DND-41 (cell line): Measurements from ENCODE around the gene TF.

ENCODE experiments used
- ATAC-seq: fragments of 200-7000 bp; cut with Tn5 transposase; 3 replicates; pipeline ENCODE4 v1.9.1; 2021; ENCODE audit warnings: low read depth; ENCODE audit not compliant: insufficient read depth
- DNase-seq: peaks from one replicate; pipeline ENCODE4 v3.0.0-alpha.2; 2020
- H2AFZ ChIP-seq: 2 replicates; pipeline ENCODE4 v1.6.0; 2012; ENCODE audit warnings: low read depth, low read length
- H3K27ac ChIP-seq: 2 replicates; pipeline ENCODE4 v1.5.1; 2012; ENCODE audit warnings: low read length, inconsistent platforms
- H3K27me3 ChIP-seq: fragments of 200-600 bp; sonication (generic); 2 replicates; pipeline ENCODE4 v1.6.0; 2012; ENCODE audit warnings: low read length, mild to moderate bottlenecking, inconsistent platforms; ENCODE audit not compliant: insufficient read depth, poor library complexity
- H3K36me3 ChIP-seq: 2 replicates; pipeline ENCODE4 v1.5.1; 2012; ENCODE audit warnings: low read length, inconsistent platforms; ENCODE audit not compliant: insufficient read depth
- H3K4me1 ChIP-seq: 2 replicates; pipeline ENCODE4 v1.5.1; 2012; ENCODE audit warnings: mild to moderate bottlenecking, low read length; ENCODE audit not compliant: insufficient read depth
- H3K4me2 ChIP-seq: 2 replicates; pipeline ENCODE4 v1.6.0; 2012; ENCODE audit warnings: mild to moderate bottlenecking, moderate library complexity, low read length, inconsistent platforms; ENCODE audit not compliant: insufficient read depth
- H3K4me3 ChIP-seq, 2 experiments: fragments of 200-600 bp in 1 of 2; shearing (Covaris generic) in 1 of 2; 2 replicates each; pipeline ENCODE4 v1.5.1; 2012 to 2016; ENCODE audit warnings: inconsistent platforms in 2 of 2, low read length in 2 of 2, mild to moderate bottlenecking in 2 of 2, low read depth in 1 of 2, moderate library complexity in 1 of 2
- H3K79me2 ChIP-seq: 2 replicates; pipeline ENCODE4 v1.6.0; 2012; ENCODE audit warnings: low read length, inconsistent platforms; ENCODE audit not compliant: insufficient read depth
- H3K9ac ChIP-seq: 2 replicates; pipeline ENCODE4 v1.6.0; 2012; ENCODE audit warnings: low read depth, mild to moderate bottlenecking, inconsistent platforms, low read length, moderate library complexity
- H3K9me3 ChIP-seq: 2 replicates; pipeline ENCODE4 v1.5.1; 2012; ENCODE audit warnings: low read length, moderate library complexity, mild to moderate bottlenecking, inconsistent platforms; ENCODE audit not compliant: insufficient read depth, severe bottlenecking
- H4K20me1 ChIP-seq: 2 replicates; pipeline ENCODE4 v1.6.0; 2012; ENCODE audit warnings: low read length; ENCODE audit not compliant: insufficient read depth
- CTCF ChIP-seq: IDR thresholded peaks from 2 replicates; pipeline ENCODE4 v1.5.1; 2012; ENCODE audit warnings: borderline replicate concordance, low read length, moderate library complexity, mild to moderate bottlenecking; ENCODE audit not compliant: poor library complexity, severe bottlenecking; ENCODE audit errors: extremely low read depth
- EZH2 ChIP-seq: IDR thresholded peaks from 3 replicates; pipeline ENCODE4 v1.6.1; 2012; ENCODE audit warnings: borderline replicate concordance, low read depth, mild to moderate bottlenecking, moderate library complexity, low read length, inconsistent platforms; ENCODE audit not compliant: severe bottlenecking

The TF gene

GRCh38 chr3:133754455-133754854 is 8.3 kb downstream of the TF start:
- H3K4me2 ChIP-seq, result no peak overlapping the region
- H3K27ac ChIP-seq, result no peak overlapping the region
- TF ChIP-seq CTCF, result no peak
- no peak for TF ChIP-seq EZH2
- H3K9ac ChIP-seq, result no peak overlapping the region
- H3K79me2 ChIP-seq, result no peaks in the 10 kb centered on the region
- no peaks in the 10 kb centered on the region for H3K36me3 ChIP-seq
- no peaks in the 10 kb centered on the region for H4K20me1 ChIP-seq
- no peaks in the 10 kb centered on the region for H3K9me3 ChIP-seq
- DNase-seq (no peak), ATAC-seq (no peak)
- no peaks in the 10 kb centered on the region for H3K4me1 ChIP-seq
- H3K27me3 ChIP-seq, result peaks cover 4% of the 10 kb centered on the region
- no peak overlapping the region for H3K4me3 ChIP-seq
- no peak overlapping the region for H2AFZ ChIP-seq

- H4K20me1 ChIP-seq, result no peaks in the 10 kb centered on the region
- no peak for DNase-seq
Observed at GRCh38 chr3:133754973-133755828, 9.0 kb downstream of the TF start.

GRCh38 chr3:133756716-133757694 is 10.8 kb downstream of the TF start:
- no peak overlapping the region for H3K4me3 ChIP-seq
- H3K36me3 ChIP-seq, result no peaks in the 10 kb centered on the region
- H4K20me1 ChIP-seq, result no peaks in the 10 kb centered on the region
- H3K9ac ChIP-seq, result no peak overlapping the region
- ATAC-seq (no peak), DNase-seq (no peak)
- no peaks in the 10 kb centered on the region for H3K9me3 ChIP-seq
- TF ChIP-seq EZH2, result no peak
- TF ChIP-seq CTCF, result no peak
- no peaks in the 10 kb centered on the region for H3K4me1 ChIP-seq
- no peaks in the 10 kb centered on the region for H3K79me2 ChIP-seq
- no peak overlapping the region for H2AFZ ChIP-seq
- H3K4me2 ChIP-seq, result no peak overlapping the region
- H3K27me3 ChIP-seq, result peaks cover 4% of the 10 kb centered on the region
- no peak overlapping the region for H3K27ac ChIP-seq

More at GRCh38 chr3:133754973-133755828, 9.0 kb downstream of the TF start:
- no peak overlapping the region for H3K9ac ChIP-seq
- no peaks in the 10 kb centered on the region for H3K4me1 ChIP-seq
- H3K27ac ChIP-seq, result no peak overlapping the region
- H3K9me3 ChIP-seq, result no peaks in the 10 kb centered on the region
- H3K36me3 ChIP-seq, result no peaks in the 10 kb centered on the region
- no peak overlapping the region for H3K4me2 ChIP-seq
- H3K4me3 ChIP-seq, result no peak overlapping the region
- no peaks in the 10 kb centered on the region for H3K79me2 ChIP-seq
- H2AFZ ChIP-seq, result no peak overlapping the region
- peaks cover 4% of the 10 kb centered on the region for H3K27me3 ChIP-seq
- TF ChIP-seq CTCF (no peak), EZH2 (no peak)
- no peak for ATAC-seq
